ENCODE data around the gene E2F3. TPM values are rescaled to one million over a fixed set of nuclear protein-coding genes. Genes with fewer than 3 reads are reported as not detected.

Gene E2F3
- total RNA-seq, 1 donor from 2014 or later = 20.4 TPM

DNA sequence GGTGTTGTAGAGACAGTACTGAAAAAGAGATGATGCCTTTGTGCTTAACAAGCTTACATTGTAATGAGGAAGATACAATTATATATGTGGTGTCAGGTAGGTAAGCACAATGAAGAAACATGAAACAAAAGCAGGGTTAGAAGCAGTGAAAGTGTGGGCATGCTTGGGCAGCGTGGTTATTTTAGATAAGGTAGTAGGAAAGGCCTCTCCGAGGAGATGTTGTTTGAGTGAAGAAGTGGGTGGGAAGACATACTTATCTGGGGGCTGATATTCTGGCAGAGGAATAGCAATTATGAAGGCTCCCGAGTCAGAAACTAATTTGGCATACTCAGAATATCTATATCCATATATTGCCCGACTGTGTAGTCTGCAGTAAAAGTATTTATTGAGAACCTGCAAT lies 137.2 kb downstream of the E2F3 start:
- no peaks in the 10 kb centered on the region for H3K9me3 Mint-ChIP-seq (ENCODE audit: unreplicated experiment)
- DNase-seq (ENCODE audit: low spot score) = no peak
- H3K36me3 Mint-ChIP-seq (ENCODE audit: low read depth, unreplicated experiment) = peaks cover 7% of the 10 kb centered on the region

DNA sequence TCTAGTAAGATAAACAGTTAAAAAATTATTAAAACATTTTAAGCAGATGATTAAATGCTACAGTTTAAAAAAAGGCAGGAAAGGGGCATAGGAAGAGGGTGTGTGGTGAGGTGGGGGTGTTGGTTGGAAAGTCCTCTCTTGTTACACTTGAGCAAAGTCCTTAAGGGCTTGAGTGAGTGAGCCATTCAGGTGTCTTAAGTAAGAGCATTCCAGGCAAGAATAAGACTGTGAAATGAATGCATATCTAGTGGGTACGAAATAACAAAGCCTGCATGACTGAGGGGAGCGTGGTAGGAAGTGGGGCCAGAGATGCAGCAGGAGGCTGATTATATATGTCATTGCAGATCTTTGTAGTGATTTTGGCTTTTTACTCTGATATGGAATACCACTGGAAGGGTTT lies 137.7 kb downstream of the E2F3 start:
- TF ChIP-seq, protein P1, sequence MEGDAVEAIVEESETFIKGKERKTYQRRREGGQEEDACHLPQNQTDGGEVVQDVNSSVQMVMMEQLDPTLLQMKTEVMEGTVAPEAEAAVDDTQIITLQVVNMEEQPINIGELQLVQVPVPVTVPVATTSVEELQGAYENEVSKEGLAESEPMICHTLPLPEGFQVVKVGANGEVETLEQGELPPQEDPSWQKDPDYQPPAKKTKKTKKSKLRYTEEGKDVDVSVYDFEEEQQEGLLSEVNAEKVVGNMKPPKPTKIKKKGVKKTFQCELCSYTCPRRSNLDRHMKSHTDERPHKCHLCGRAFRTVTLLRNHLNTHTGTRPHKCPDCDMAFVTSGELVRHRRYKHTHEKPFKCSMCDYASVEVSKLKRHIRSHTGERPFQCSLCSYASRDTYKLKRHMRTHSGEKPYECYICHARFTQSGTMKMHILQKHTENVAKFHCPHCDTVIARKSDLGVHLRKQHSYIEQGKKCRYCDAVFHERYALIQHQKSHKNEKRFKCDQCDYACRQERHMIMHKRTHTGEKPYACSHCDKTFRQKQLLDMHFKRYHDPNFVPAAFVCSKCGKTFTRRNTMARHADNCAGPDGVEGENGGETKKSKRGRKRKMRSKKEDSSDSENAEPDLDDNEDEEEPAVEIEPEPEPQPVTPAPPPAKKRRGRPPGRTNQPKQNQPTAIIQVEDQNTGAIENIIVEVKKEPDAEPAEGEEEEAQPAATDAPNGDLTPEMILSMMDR (IDR thresholded peaks at IDR 0.05; ENCODE audit: unreplicated experiment) = no peak
- H3K36me3 Mint-ChIP-seq (ENCODE audit: low read depth, unreplicated experiment) = peaks cover 7% of the 10 kb centered on the region
- no peaks in the 10 kb centered on the region for H3K27me3 Mint-ChIP-seq (ENCODE audit: unreplicated experiment)
- H3K4me3 Mint-ChIP-seq (ENCODE audit: unreplicated experiment) = peak overlapping the region; percentile 52
- no peak for DNase-seq (ENCODE audit: low spot score)
- peaks cover 17% of the 10 kb centered on the region for H3K4me1 Mint-ChIP-seq (ENCODE audit: unreplicated experiment)
- H3K27ac Mint-ChIP-seq (ENCODE audit: unreplicated experiment) = peak overlapping the region; percentile 9
- no peaks in the 10 kb centered on the region for H3K9me3 Mint-ChIP-seq (ENCODE audit: unreplicated experiment)

More for the DNA sequence above, 137.2 kb downstream of the E2F3 start:
- H3K27ac Mint-ChIP-seq (ENCODE audit: unreplicated experiment) = no peak overlapping the region
- H3K27me3 Mint-ChIP-seq (ENCODE audit: unreplicated experiment) = peaks cover 2% of the 10 kb centered on the region
- peaks cover 19% of the 10 kb centered on the region for H3K4me1 Mint-ChIP-seq (ENCODE audit: unreplicated experiment)
- H3K4me3 Mint-ChIP-seq (ENCODE audit: unreplicated experiment) = no peak overlapping the region
- TF ChIP-seq, protein P1 (IDR thresholded peaks at IDR 0.05; ENCODE audit: unreplicated experiment) = no peak

DNA sequence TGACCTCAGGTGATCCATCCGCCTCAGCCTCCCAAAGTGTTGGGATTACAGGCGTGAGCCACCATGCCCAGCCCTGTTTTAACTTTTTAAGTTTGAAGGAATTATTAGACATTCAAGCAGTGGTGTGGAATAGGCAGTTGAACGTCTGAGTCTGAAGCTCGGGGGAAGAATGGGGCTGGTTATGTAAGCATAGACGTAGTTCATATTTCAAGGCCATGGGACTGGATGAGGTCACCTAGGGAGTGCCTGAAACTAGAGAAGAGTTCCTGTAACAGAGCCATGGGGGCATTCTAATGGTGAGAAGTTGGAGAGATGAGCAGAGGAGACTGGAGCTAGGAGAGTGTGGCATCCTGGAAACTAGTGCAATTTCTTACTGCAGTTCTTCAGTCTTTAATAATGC lies 139.0 kb downstream of the E2F3 start:
- no peak for DNase-seq (ENCODE audit: low spot score)
- H3K36me3 Mint-ChIP-seq (ENCODE audit: low read depth, unreplicated experiment) = peaks cover 12% of the 10 kb centered on the region
- H3K4me1 Mint-ChIP-seq (ENCODE audit: unreplicated experiment) = peaks cover 14% of the 10 kb centered on the region
- H3K27ac Mint-ChIP-seq (ENCODE audit: unreplicated experiment) = no peak overlapping the region
- no peak overlapping the region for H3K4me3 Mint-ChIP-seq (ENCODE audit: unreplicated experiment)
- H3K27me3 Mint-ChIP-seq (ENCODE audit: unreplicated experiment) = no peaks in the 10 kb centered on the region
- TF ChIP-seq, protein P1 (IDR thresholded peaks at IDR 0.05; ENCODE audit: unreplicated experiment) = no peak
- H3K9me3 Mint-ChIP-seq (ENCODE audit: unreplicated experiment) = no peaks in the 10 kb centered on the region

DNA sequence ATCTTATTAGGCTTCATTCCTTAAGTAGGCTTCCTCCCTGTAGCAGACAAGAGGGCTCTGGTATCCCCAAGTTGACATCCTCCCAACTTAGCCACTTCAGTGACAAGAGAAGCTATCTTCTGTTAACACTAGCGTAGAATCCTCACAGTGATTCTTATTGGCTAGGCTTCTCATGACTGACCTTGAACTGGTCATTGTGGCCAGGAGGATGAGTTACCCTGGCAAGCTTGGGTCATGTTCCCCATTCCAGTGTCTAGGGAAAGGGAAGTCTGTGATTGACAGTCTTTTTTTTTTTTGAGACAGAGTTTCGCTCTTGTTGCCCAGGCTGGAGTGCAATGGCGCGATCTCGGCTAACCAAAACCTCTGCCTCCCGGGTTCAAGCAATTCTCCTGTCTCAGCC lies 139.7 kb downstream of the E2F3 start:
- Mint-ChIP-seq H3K27ac (ENCODE audit: unreplicated experiment) (no peak overlapping the region), H3K4me1 (ENCODE audit: unreplicated experiment) (peaks cover 20% of the 10 kb centered on the region), H3K36me3 (ENCODE audit: low read depth, unreplicated experiment) (peaks cover 18% of the 10 kb centered on the region), H3K9me3 (ENCODE audit: unreplicated experiment) (no peaks in the 10 kb centered on the region), H3K4me3 (ENCODE audit: unreplicated experiment) (no peak overlapping the region), H3K27me3 (ENCODE audit: unreplicated experiment) (no peaks in the 10 kb centered on the region)
- TF ChIP-seq, protein P1 (IDR thresholded peaks at IDR 0.05; ENCODE audit: unreplicated experiment) = no peak
- no peak for DNase-seq (ENCODE audit: low spot score)

DNA sequence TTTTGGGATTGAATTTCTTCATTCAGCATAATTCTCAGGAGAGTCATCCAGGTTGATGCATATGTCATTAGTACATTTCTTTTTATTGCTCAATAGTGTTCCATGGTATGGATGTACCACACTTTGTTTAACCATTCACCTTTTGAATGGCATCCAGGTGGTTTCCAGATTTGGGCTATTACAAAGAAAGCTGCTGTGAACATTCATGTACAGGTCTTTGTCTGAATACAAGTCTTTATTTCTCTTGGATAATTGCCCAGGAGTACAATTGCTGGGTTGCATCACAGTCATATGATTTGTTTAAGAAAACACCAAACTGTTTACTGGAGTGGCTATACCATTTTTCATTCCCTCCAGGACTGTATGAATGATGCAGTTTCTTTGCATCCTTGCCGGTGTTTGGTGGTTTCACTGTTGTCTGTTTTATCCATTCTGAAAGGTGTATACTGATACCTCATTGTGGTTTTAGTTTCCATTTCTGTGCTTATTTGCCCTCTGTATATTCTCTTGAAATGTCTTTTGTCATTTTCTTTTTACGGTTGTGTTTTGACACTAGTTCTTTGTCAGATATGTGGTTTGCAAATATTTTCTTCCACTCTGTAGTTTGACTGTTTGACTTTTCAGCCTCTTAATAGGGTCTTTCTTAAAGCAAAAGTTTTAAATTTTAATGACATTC lies 141.4 kb downstream of the E2F3 start:
- Mint-ChIP-seq H3K9me3 (ENCODE audit: unreplicated experiment) (no peaks in the 10 kb centered on the region), H3K27me3 (ENCODE audit: unreplicated experiment) (no peaks in the 10 kb centered on the region), H3K4me3 (ENCODE audit: unreplicated experiment) (no peak overlapping the region), H3K27ac (ENCODE audit: unreplicated experiment) (no peak overlapping the region), H3K4me1 (ENCODE audit: unreplicated experiment) (peaks cover 17% of the 10 kb centered on the region), H3K36me3 (ENCODE audit: low read depth, unreplicated experiment) (peaks cover 24% of the 10 kb centered on the region)
- TF ChIP-seq, protein P1 (IDR thresholded peaks at IDR 0.05; ENCODE audit: unreplicated experiment) = no peak
- DNase-seq (ENCODE audit: low spot score) = no peak

All from endothelial cell (in vitro differentiated cells).